CD4-positive, alpha-beta T cell (primary cell): ENCODE measurements around the gene ZNF667. TPM values are rescaled to one million over a fixed set of nuclear protein-coding genes. Genes with fewer than 3 reads are reported as not detected.

Experiments
- ATAC-seq: fragments of 200-7000 bp; cut with Tn5 transposase; one replicate; pipeline ENCODE4 v1.10.0; 2022; ENCODE audit warnings: mild to moderate bottlenecking; ENCODE audit not compliant: poor library complexity
- CTCF ChIA-PET: fragments of 350-600 bp; sonication (Branson Sonifier 250); formaldehyde crosslinking; loops from one replicate; lab custom pipeline; 2021; ENCODE audit warnings: antibody characterized with exemption, inconsistent platforms; lab: Charles Lee
- POLR2A ChIA-PET: fragments of 350-600 bp; sonication (Branson Sonifier 250); formaldehyde crosslinking; loops from one replicate; lab custom pipeline; 2021; ENCODE audit warnings: antibody characterized with exemption, inconsistent platforms; lab: Charles Lee
- DNase-seq, 14 experiments: peaks; one replicate each; pipeline ENCODE4 v3.0.0-alpha.2; 2013 to 2020; ENCODE audit warnings: mixed read lengths in 2 of 14
- H3K27ac ChIP-seq, 2 donors: one replicate each; pipeline versions ENCODE4 v1.5.1 to v1.7.0; 2013; ENCODE audit warnings: low read length in 2 of 2, low read depth in 1 of 2, mild to moderate bottlenecking in 1 of 2
- H3K27me3 ChIP-seq, 2 experiments: 1 replicate in 1 of 2; 2 replicates in 1 of 2; pipeline versions ENCODE4 v1.6.1 to v1.7.0; 2013; ENCODE audit warnings: low read length in 2 of 2, control low read depth in 1 of 2, mild to moderate bottlenecking in 1 of 2, moderate library complexity in 1 of 2; ENCODE audit not compliant: insufficient read depth in 2 of 2, control insufficient read depth in 1 of 2
- H3K36me3 ChIP-seq: one replicate; pipeline ENCODE4 v1.6.1; 2013; ENCODE audit warnings: low read length, control low read depth; ENCODE audit not compliant: insufficient read depth
- H3K4me1 ChIP-seq: one replicate; pipeline ENCODE4 v1.6.1; 2013; ENCODE audit warnings: low read length, control low read depth; ENCODE audit not compliant: insufficient read depth
- H3K4me3 ChIP-seq: one replicate; pipeline ENCODE4 v1.5.1; 2013; ENCODE audit warnings: mild to moderate bottlenecking, low read length, moderate library complexity
- H3K9me3 ChIP-seq, 2 experiments: 1 replicate in 1 of 2; 2 replicates in 1 of 2; pipeline versions ENCODE4 v1.6.1 to v1.7.0; 2013; ENCODE audit warnings: low read length in 2 of 2, mild to moderate bottlenecking in 2 of 2, control low read depth in 1 of 2, moderate library complexity in 1 of 2; ENCODE audit not compliant: control insufficient read depth in 1 of 2, insufficient read depth in 1 of 2
- H3K27ac Mint-ChIP-seq: one replicate; pipeline ENCODE4 v1.8.0; 2020; ENCODE audit warnings: mixed read lengths
- H3K27me3 Mint-ChIP-seq: one replicate; pipeline ENCODE4 v1.8.0; 2021; ENCODE audit warnings: mixed read lengths
- H3K36me3 Mint-ChIP-seq: one replicate; pipeline ENCODE4 v1.8.0; 2021; ENCODE audit warnings: low read depth, mixed read lengths
- H3K4me1 Mint-ChIP-seq: one replicate; pipeline ENCODE4 v1.8.0; 2021; ENCODE audit warnings: low read depth, mixed read lengths
- H3K4me3 Mint-ChIP-seq: one replicate; pipeline ENCODE4 v1.8.0; 2020; ENCODE audit warnings: mild to moderate bottlenecking, mixed read lengths
- H3K9me3 Mint-ChIP-seq: one replicate; pipeline ENCODE4 v1.8.0; 2020; ENCODE audit warnings: mixed read lengths
- CTCF ChIP-seq: fragments of 200-600 bp; IDR thresholded peaks from one replicate; pipeline ENCODE4 v1.8.0; 2022; ENCODE audit warnings: antibody characterized with exemption, mild to moderate bottlenecking
- intact Hi-C, 2 experiments: fragments of 100-400 bp; cut with DNase I in 1 of 2; cut with micrococcal nuclease in 1 of 2; formaldehyde crosslinking; loops; one replicate each; pipeline versions ENCODE4 v1.15.1 to v1.9.0; 2023 to 2025; cut with DNase I, micrococcal nuclease
- total RNA-seq, 174 experiments: library from RNA in 2 of 174; stranded (reverse) in 2 of 174; gene quantifications; one replicate each; pipeline ENCODE4 v1.2.3 and lab custom pipeline; 2021 to 2026

The ZNF667 gene
- total RNA-seq, 2 experiments from 2014 or later, result 3.6 to 4.1 TPM

GRCh38 chr19:56393119-56394012, 83.8 kb downstream of the ZNF667 start, which contains the start of gene ZNF582:
TSS of gene ZNF582 (minus strand) at chr19:56393534. CDS start at chr19:56391752, 1,782 bp downstream.
- ChIA-PET POLR2A (interaction anchor here (0.8 to 3.7 kb wide), 3 partner anchors 10 to 79 kb away, joined by 3 to 23 read pairs (median 3); partner anchors contain the start of genes ZNF583 and ZSCAN5A), CTCF (interaction anchor here (1.0 to 1.5 kb wide), 5 partner anchors 8 to 1799 kb away, joined by 3 to 5 read pairs (median 3); partner anchors contain the start of genes ZFP28 and ZNF583)
- H3K9me3 Mint-ChIP-seq, result peaks cover 21% of the 10 kb centered on the region

More at GRCh38 chr19:56393119-56394012, 83.8 kb downstream of the ZNF667 start, which contains the start of gene ZNF582:
- peak; percentile 97 for ATAC-seq
- Histone ChIP-seq H3K4me1 (peaks cover 10% of the 10 kb centered on the region), H3K4me3 (peak within 1 kb of the TSS; percentile 66), H3K36me3 (peaks cover 16% of the 10 kb centered on the region), H3K27me3 (no peaks in the 10 kb centered on the region), H3K27ac (peak within 1 kb of the TSS; percentile 92 to 93), H3K9me3 (peaks cover 33 to 38% of the 10 kb centered on the region in 2 experiments)
- intact Hi-C loops, result loop anchor here (1.0 to 10.0 kb wide), 10 partner anchors 10 to 1761 kb away; partner anchors contain the start of genes ZNF835 (in 2 of the 2), ZFP28 (in 1 of the 2), ZNF329 (in 1 of the 2) and ZNF460 (in 1 of the 2)
- Mint-ChIP-seq H3K27ac (peak within 1 kb of the TSS; percentile 78), H3K4me3 (peak within 1 kb of the TSS; percentile 97), H3K4me1 (peaks cover 6% of the 10 kb centered on the region), H3K36me3 (peaks cover 89% of the 10 kb centered on the region), H3K27me3 (no peaks in the 10 kb centered on the region)
- peak; percentile 83 to 97 (median 89) for DNase-seq
- peak; percentile 80 for TF ChIP-seq CTCF

Other genes with a start within 250 kb of the ZNF667 start
- not detected for gene EDDM13, start 204.6 kb downstream of the ZNF667 start, total RNA-seq
- 1 to 10 TPM; 3.3 to 4.4 TPM for gene ZSCAN5A, start 162.5 kb downstream of the ZNF667 start, total RNA-seq
- 1 to 10 TPM; 1.5 to 1.8 TPM for gene ZNF582, start 83.8 kb downstream of the ZNF667 start, total RNA-seq
- 1 to 10 TPM in 1 of 2 experiments, under 1 TPM in 1; 0.95 to 1.5 TPM for gene ZNF583, start 73.0 kb downstream of the ZNF667 start, total RNA-seq
- gene ZNF471, start 30.5 kb upstream of the ZNF667 start, total RNA-seq, result 1 to 10 TPM; 2.2 to 2.5 TPM
- 1 to 10 TPM; 3.5 to 4.5 TPM for gene ZFP28, start 61.6 kb upstream of the ZNF667 start, total RNA-seq
- under 1 TPM; 0.56 to 0.85 TPM for gene ZNF470, start 90.1 kb upstream of the ZNF667 start, total RNA-seq
- 1 to 10 TPM; 2.2 TPM for gene ZNF71, start 118.0 kb upstream of the ZNF667 start, total RNA-seq
- not detected for gene SMIM17, start 165.8 kb upstream of the ZNF667 start, total RNA-seq
- gene ZNF835, start 194.4 kb upstream of the ZNF667 start, total RNA-seq, result 1 to 10 TPM in 1 of 2 experiments, under 1 TPM in 1; 0.82 to 1.1 TPM